ENCODE results near the gene CATSPERE. TPM values are rescaled to one million over a fixed set of nuclear protein-coding genes. Genes with fewer than 3 reads are reported as not detected.
A peak's percentile ranks its signal among the peaks of the same experiment; 100 is the strongest.

CATSPERE gene
- total and polyA plus RNA-seq, 2 of the 8 experiments (the other 6 are each of a cell fraction or from before 2014, with no cell fraction given) = 0.05 to 0.45 TPM

DNA sequence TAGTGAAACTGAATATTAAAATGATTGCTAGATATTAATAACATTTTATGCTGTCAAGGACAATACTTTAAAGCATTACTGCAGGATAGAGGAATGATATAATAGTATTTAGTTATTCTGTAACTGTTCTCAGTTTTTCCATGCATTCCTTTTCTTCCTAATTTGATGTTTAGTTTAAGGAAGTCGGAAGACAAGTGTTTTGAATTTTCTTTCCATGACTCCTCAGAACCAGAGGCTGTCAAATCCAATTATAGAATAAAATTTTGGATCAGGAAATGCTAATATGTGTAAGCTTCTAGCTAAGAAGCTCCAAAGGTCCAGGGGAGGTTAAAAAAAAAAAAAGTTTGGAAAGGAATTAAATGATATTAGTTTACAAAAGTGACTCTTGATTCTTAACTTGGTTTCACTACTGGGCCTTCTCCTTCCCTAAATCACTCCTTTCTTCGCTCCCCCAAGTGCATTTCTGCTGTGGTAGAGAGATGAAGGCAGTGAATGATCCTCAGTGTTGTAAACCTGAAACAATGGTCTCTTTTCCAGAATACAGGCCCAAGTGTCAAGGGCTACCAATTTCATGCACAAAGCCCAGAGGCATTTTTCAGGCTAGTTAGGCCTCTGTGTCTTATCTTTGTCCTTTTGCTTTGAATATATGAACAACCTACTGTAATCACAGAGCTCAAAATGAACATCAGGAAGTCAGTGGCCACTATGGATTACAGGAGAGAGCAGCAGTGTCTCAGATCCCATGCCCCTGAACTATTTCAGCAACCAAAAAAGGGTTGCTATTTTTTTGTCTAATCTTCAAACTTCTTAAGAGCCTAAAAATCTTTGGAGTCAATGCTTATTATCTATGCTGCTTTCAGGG lies 15.5 kb upstream of the CATSPERE start:
- CTCF ChIA-PET (ENCODE audit: partially characterized antibody) = no interaction called here
- no peak overlapping the region for H2BK15ac ChIP-seq (ENCODE audit: low read length)
- no peak for DNase-seq (ENCODE audit: low read depth in 1 of 2, low spot score in 2 of 2)
- peak overlapping the region in 1 of 4 experiments; percentile 69; a peak in 2 of 7 replicates for H3K9ac ChIP-seq (replicated peaks in 1 of 4; ENCODE audit: extremely low read depth in 1 of 4, low read depth in 3 of 4, low read length in 3 of 4)
- H3K18ac ChIP-seq (ENCODE audit: extremely low read depth, low read length) = no peak overlapping the region; the same call in 1 of the 2 replicates
- no peaks in the 10 kb centered on the region for H3K79me1 ChIP-seq (ENCODE audit: low read depth, low read length)
- H3K27ac ChIP-seq (ENCODE audit: low read depth, low read length) = no peak overlapping the region
- no peak overlapping the region for H2BK20ac ChIP-seq (ENCODE audit: low read length)
- no peak overlapping the region for H3K4ac ChIP-seq (replicated peaks; ENCODE audit: insufficient read length, low read depth, low read length)
- 88% methylated on average over 2 of the region's 2 CpGs; no CpG with 5 or more reads in 1 of the 2 experiments for WGBS, 2 experiments (ENCODE audit: extremely low coverage in 1 of 2, insufficient coverage in 1 of 2, insufficient read length in 1 of 2, insufficient replicate concordance in 2 of 2, low coverage in 1 of 2, low lambda C conversion rate in 2 of 2, missing lambda C conversion rate in 1 of 2)
- POLR2A ChIA-PET (ENCODE audit: partially characterized antibody) = interaction anchor here (0.8 to 2.0 kb wide), 3 partner anchors 16 to 40 kb away, joined by 3 to 6 read pairs (median 3); partner anchors contain the start of gene CATSPERE
- TF ChIP-seq, protein P1, sequence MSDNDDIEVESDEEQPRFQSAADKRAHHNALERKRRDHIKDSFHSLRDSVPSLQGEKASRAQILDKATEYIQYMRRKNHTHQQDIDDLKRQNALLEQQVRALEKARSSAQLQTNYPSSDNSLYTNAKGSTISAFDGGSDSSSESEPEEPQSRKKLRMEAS (IDR thresholded peaks at IDR 0.05) = no peak
- TF ChIP-seq RNF2 (IDR thresholded peaks at IDR 0.05; ENCODE audit: borderline replicate concordance, low read depth, low read length, missing control alignments, poor library complexity, severe bottlenecking) (no peak), KDM4A (IDR thresholded peaks at IDR 0.05; ENCODE audit: low read depth, low read length, severe bottlenecking) (no peak), POLR2AphosphoS5 (IDR thresholded peaks at IDR 0.05; ENCODE audit: low read depth, low read length) (no peak), TBP (IDR thresholded peaks at IDR 0.05; ENCODE audit: low read depth, low read length) (no peak)
- no peak overlapping the region for H4K8ac ChIP-seq (ENCODE audit: extremely low read depth, insufficient read depth, low read length)
- H3K56ac ChIP-seq (replicated peaks; ENCODE audit: insufficient read length, low read depth, low read length) = no peak overlapping the region
- peak overlapping the region; percentile 13; the same call in 1 of the 2 replicates for H2BK12ac ChIP-seq (ENCODE audit: low read depth, low read length)
- H4K20me1 ChIP-seq (replicated peaks in 1 of 2; ENCODE audit: control insufficient read depth in 1 of 2, insufficient read depth in 2 of 2, low read length in 2 of 2) = peaks cover 0 to 4% of the 10 kb centered on the region in 2 experiments
- no peak overlapping the region for H4K91ac ChIP-seq (replicated peaks; ENCODE audit: insufficient read length, low read length)
- no peak for FAIRE-seq
- H3K4me1 ChIP-seq (replicated peaks in 1 of 4; ENCODE audit: control insufficient read depth in 3 of 4, insufficient read depth in 4 of 4, low read length in 3 of 4) = peaks cover 3 to 25% (median 17%) of the 10 kb centered on the region in 4 experiments; a peak in 5 of 7 replicates
- H3K79me2 ChIP-seq (ENCODE audit: control insufficient read depth in 1 of 2, insufficient read depth in 2 of 2, low read length in 2 of 2) = peaks cover 14 to 95% of the 10 kb centered on the region in 2 experiments
- no peak overlapping the region for H2AK5ac ChIP-seq (ENCODE audit: low read depth, low read length)
- no peaks in the 10 kb centered on the region for H3K27me3 ChIP-seq (replicated peaks in 1 of 4; ENCODE audit: control insufficient read depth in 3 of 4, extremely low read depth in 1 of 4, insufficient read depth in 3 of 4, low read length in 3 of 4)
- no peak overlapping the region for H3K23ac ChIP-seq (ENCODE audit: insufficient read length)
- no peak overlapping the region for H3K4me3 ChIP-seq (ENCODE audit: extremely low read depth in 1 of 4, insufficient read depth in 2 of 4, low read depth in 3 of 4, low read length in 4 of 4)
- no peak overlapping the region for H4K5ac ChIP-seq (ENCODE audit: insufficient read length, low read depth, low read length)
- no peaks in the 10 kb centered on the region for H3K9me3 ChIP-seq (ENCODE audit: insufficient read depth in 2 of 2, low read depth in 1 of 2, low read length in 1 of 2)
- no peak overlapping the region for H3K4me2 ChIP-seq (ENCODE audit: insufficient read depth in 1 of 2, low read depth in 2 of 2, low read length in 2 of 2)
- H2BK5ac ChIP-seq (ENCODE audit: low read depth, low read length) = no peak overlapping the region
- no peak overlapping the region for H2AFZ ChIP-seq (ENCODE audit: low read length)
- no peak overlapping the region for H3K14ac ChIP-seq (ENCODE audit: insufficient read length)
- no peak overlapping the region for H2BK120ac ChIP-seq (replicated peaks; ENCODE audit: low read depth, low read length)
- peaks cover 0 to 14% (median 0%) of the 10 kb centered on the region in 4 experiments; a peak in 1 of 8 replicates for H3K36me3 ChIP-seq (ENCODE audit: control insufficient read depth in 2 of 4, insufficient read depth in 4 of 4, low read length in 3 of 4)
- no peaks in the 10 kb centered on the region for H3K23me2 ChIP-seq (ENCODE audit: low read depth, low read length)
